Right kidney (tissue), 1 donor: Measurements from ENCODE around the gene ENPP3.

Source experiments
- DNase-seq: peaks from one replicate; pipeline ENCODE4 v3.0.0-alpha.2; 2016

Gene ENPP3

DNA sequence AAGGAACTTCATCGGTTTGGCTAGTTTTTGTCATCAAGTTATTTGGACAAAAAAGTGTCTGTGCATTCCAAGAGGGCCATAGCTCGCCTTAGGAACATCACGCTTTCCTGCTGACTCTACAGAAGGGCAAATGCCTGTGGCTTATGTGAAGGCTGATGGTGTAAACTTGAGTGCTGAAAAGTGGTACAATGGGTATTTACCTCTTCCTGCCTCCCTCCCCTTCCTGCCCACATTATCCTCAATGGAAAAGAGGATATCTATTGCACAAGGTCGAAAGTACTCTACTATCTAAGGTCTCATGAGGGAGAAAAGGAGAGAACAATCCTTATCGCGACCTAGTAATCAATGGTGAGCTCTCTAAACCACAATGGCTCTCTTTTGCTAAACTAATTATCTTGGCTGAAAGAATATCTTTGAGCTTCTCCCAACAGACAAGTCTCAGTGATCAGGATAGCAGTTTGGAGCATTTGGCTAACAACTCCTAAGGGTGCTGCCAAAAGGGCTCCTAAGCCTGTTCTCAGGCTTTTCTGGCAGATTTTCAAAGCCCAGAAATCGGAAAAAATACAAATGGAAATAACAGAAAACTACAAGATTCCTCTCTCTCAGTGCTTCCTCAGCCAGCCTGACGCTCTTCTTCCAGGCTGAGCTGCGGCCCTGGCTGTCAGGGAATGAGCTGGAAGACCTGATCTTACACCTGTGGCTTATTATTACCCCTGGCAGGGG, 128.1 kb downstream of the ENPP3 start:
- DNase-seq: no peak

DNA sequence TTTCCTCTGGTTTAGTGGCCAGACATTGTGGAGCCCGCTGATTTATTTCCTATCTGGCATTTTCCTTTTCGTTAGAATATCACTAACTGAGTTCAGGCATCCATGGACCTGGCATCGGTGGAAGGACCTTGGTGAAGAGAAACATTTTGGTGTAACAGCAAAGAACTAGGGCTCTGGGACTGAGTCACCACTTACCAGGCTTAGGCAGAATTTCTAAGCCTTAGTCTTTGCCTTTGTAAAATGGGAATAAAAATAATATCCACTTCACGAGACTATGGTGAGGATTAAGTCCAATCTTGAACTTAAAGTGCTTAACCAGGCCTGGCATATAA, 128.7 kb downstream of the ENPP3 start:
- DNase-seq: no peak

DNA sequence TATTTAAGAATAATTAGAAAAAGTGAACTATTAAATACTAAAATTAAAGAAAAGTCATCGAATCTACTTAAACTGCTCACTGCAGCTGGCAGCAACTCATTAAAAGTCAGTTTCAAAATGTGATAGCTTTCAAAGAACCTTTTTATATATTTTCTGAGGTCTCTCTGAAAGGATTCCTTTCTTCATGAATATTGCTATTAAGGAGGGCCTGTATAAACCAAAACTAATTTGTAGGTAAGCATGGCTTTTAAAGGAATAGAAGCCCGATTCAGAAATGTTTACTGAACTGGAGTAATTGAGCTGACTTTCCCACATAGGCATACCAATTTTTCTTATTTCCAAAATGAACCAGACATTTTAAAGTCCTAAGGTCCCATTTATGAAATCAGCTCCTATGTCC, 129.5 kb downstream of the ENPP3 start:
- DNase-seq: no peak

DNA sequence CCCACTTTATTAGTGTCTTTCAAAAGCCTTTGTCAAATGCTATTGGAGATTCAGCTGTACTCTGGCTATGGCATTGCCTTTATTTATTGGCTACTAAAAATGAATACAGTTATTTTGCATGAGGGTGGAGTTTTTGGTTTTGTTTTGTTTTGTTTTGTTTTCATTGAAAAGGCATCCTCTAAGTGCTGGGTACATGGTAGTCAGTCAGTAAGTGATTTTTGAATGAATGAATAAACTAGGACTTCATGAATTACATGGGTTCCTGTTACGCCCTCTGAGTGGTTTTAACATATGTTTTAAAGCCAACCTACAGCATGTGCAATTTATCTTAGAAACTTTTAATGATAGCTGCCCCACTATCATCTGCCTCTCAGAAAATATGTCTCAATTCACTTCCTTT, 131.9 kb downstream of the ENPP3 start:
- no peak for DNase-seq

DNA sequence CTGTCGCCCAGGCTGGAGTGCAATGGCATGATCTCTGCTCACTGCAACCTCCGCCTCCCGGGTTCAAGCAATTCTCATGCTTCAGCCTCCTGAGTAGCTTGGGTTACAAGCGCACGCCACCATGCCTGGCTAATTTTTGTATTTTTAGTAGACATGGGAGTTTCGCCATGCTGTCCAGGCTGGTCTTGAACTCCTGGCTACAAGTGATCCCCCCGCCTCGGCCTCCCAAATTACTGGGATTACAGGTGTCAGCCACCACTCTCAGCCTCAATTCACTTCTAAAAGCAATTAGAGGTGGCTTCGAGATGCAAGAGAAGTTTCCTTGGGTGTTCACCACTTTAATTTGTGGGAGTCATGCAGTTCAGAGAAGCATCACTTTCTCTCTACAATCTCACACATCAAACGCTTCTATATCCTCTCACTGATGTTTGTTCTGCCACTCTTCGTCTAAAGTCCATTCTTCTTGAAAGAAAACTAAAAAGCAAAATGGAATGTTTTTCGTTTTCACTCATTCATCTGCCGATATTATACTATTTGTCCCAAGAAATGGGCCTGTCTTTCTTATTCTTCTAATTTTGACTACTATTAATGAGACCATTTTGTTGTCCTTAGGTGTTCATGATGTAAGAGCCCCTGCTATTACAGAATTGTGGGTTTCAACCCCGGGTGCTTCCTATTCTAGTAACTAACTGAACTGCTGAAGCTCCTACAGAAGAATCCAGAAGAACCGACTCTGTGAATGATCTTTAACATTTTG, 132.5 kb downstream of the ENPP3 start:
- DNase-seq: no peak

DNA sequence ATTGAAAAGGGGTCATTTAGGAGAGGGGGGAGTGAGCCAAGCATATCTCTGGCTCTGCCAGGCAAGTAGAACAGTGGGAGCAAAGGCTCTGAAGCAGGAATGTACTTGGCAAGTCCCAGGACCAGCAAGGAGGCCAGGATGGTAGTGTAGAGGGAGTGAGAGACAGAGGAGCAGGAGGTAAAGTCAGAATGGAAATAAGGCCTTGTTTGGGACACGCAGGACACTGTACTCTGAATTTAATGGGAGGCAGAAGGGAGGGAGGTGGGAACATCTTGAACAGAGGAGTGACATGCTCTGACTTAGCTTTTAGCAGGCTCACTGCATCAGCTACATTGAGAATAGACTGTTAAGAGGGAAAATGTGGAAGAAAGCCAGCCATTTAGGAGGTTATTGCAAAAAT, 133.7 kb downstream of the ENPP3 start:
- no peak for DNase-seq

DNA sequence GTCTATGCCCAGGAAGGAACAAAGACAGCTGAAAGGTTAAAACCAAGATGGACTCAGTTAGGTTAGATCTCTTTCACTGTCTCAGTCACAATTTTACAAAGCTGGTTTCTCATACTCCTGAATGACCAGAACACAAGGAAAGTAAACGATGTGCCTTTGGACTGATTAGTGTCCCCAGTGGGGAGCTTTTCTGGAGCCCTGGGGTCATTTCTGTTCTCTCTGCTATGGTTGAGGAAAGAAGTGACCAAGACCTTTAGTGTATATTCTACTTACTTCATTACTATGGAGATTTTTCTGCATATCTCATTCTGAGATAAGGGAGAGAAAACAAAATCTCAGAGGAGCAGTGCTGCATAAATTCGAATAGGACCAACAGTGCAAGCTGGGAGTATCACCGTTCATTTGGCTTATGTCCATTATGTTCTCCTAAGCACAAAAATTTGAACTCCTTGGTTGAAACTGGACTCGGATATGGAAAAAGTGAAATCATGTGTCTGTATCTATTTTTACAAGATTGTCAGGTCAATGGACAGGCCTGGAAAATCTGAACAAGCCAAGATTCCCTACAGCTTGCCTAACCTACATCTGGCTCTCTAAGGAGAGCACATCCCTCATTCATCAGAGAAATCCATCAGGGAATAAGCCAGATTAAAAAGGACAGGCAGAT, 136.3 kb downstream of the ENPP3 start:
- no peak for DNase-seq

DNA sequence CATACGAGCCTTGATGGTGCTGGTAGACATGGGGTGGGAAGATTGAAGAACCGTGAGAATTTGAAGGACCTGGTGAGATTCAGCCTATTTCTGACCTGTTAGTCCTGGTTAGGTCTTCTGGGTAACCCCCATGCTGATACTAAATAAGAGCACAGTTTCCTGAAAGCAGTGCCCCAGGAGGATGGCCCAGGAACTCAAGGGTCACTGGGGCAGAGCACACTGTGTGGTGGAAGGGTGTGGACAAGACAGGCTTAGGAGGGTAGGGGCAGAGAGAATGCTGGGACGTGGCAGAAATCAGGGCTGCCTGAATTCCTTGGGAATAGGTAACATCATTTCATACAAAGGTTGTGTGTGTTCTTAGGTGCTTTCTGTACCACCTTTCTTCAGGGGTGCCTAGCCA, 138.8 kb downstream of the ENPP3 start:
- DNase-seq: no peak

DNA sequence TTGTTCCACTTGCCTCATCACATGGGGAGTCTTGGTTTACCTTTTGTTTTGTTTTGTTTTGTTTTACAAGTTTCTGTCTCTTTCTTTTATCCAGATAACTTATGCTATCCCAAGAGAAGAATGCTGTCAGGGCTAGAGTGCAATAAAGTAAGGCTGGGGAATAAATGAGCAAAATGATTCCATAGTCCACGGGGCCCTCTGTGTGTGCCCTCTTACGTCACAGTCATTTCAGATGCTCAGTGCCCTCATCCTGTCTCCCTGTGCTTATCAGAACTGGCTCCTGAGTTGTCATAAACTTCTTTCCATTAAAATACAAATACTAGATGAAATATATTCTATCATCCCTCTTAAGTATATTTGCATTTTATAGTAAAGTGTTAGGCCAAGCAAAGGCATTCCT, 139.9 kb downstream of the ENPP3 start:
- no peak for DNase-seq

DNA sequence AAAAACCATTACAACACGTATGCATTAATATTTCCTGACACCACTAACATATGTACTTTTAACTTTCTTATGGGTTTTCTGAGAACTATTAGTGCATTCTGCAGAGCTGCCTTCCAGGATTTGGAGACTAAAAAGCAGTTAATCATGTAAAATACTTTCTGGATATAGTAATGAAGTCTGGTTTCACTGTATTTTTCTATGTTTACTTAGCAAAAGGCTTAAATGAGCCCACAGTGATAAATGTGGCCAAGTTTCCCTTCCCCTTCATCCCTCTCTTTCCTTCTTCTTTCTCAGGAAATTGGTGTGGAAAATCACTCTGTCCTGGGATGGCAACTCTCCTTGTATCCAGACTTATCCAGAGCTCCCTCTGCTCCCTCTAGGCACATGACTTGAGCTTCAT, 141.1 kb downstream of the ENPP3 start:
- no peak for DNase-seq

DNA sequence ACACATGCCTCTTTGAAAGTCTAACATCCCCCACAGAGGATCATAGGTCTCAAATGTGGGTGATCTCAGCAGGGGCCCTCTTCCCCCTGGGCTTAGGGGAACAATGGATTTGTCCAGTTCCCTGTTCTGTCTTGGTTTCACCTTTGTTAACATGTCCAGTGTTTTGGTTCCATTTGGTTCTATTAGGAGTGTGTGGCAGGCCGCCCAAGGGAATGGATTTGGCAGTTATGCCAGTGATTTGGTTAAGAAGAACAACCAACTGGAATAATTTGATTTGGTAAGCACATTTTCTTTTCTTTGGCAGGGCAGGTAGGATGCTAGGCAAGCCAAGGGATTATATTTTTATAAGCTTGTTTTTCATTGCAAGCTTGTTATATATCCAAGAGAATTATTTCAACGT, 142.2 kb downstream of the ENPP3 start:
- no peak for DNase-seq

DNA sequence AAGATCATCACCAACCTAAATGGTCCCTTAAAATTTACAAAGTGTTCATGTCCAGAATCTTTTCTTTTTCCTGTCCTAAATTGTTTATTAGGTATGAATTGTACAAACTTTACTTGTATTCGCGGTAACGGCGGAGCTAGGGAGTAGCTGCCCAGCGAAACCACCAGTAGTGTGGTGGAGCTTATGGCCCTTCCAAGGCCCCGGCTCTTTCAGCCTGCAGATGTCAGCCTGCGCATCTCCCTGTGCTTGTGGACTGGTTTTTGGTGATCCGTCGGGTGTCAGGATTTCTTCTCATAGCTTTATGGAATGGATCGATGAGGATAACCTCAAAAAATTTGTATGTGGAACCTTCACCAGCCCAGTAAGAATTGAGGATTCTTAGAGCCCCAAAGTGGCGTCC, 143.5 kb downstream of the ENPP3 start:
- DNase-seq: no peak

DNA sequence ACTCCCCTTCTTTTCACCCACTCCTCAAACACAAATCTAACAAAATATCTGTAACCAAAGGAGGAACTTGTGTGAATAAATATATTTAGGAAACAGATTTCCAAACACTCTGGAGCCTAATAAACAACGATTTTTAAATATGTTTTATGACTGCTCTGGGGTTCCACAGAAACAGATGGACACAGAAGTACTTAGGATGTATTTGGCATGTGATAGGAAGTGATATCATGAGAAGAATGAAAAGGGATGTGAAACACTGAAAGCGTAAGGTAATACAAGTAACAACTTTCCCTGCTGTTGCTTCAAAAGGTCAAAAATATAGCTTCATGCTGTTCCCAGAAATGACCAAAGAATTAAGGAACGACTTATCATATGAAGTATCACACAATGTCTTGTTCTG, 144.6 kb downstream of the ENPP3 start:
- DNase-seq: no peak

DNA sequence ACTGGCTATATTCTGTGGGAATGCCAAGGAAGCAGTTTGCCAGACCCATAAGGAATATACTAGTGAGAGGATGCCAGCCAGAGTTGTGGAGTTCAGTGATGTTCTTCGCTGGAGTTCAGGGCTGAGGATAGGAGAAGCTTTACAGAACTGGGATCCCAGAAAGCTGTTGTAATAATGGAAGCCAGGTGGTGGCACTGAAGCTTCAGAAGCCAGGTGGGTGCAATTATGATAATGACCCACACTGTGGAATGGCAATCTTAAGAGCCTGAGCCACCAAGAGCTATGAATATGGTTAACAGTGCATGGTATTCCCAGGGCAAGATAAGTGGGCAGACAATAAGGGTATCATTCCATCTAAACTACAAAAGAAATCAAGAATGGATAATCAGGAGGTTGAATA, 145.7 kb downstream of the ENPP3 start:
- DNase-seq: no peak

DNA sequence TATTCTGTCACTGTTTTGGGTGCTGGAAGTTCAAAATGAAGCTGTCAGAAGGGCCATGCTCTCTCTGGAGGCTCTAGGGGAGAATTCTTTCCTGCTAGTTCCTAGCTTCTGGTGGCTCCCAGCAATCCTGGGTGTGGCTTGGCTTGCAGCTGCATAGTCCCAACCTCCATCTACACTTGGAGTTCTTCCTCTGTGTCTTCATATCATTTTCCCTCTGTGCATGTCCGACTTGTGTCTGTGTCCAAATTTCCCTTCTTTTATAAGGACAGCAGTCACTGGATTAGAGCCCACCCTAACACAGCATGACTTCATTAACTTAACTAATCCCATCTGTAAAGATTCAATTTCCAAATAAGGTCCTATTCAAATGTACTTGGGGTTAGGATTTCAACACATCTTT, 147.5 kb downstream of the ENPP3 start:
- no peak for DNase-seq

DNA sequence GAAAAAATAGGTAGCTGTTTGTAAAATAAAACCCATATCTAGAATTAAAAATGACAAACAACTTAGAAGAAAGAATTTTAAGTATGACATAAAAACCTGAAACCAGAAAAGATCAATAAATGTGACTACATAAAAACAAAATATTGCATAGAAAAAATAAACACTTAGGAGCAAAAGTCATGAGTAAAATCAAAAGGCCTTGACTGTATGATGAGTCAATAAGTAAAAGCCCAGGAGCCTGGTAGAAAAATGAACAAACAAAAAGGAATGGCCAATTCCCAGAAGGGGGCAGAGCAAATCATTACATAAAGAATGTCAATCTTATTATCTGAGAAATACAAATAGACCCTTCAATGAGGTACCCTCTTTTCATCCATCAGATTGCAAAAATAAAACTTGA, 150.0 kb downstream of the ENPP3 start:
- DNase-seq: no peak

DNA sequence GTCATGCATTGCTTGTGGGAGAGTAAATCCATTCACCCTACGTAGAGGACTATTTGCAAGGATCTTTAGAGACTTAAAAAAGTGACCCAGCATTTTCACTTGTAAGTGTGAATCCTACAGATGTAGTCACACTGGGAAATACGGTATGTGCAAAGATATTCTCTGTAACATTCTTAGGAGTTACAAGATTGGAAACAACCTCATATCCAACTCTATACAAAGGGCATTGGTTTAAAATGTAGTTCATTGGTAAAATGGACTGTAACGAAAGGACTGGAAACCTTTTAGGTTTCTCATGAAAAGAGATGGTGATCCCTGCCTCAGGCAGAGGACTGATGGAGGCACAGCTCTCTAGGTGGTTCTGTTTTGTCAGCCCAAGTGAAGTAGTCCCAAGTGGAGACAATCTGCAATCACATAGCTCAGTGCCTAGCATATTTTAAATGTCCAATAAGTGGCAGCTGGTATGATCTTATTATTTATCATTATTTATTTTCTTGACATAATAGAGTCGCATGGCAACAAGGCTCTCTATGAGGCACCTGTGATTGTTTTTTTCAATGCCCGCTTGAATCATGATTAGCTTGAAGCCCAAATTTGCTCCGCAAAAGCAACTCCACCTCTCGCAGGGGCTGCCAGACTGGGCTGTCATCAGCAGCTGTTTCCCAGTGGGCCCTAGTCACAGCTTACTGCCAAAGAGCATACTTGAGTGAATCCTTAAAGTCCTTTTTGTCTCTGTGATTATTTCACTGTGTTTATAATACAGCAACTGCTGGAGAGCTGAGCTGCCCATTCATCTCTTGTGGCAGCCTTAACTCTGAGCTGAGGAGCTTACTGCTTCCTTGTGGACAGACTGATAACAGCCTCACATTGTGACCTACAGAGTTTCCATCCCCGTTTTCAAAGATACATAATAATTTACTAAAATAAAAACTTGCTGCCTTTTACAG, 150.9 kb downstream of the ENPP3 start:
- DNase-seq: no peak

DNA sequence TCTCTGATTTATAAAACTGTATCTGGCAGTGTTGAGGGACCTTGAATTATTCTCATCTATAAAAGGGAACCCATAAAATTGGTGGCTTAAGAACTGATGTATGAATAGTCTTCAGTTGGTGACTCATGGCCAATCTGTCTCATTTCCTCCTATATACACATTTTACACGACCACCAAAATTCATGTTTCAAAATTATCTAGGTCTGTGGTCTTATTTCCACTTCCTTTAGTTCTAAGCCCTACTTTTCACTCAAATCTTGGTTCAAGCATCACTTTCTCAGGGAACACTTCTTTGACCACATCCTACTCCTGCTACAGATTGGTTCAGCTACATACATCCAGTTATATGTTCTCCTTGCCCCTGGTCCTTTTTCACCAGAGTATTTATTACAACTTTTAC, 152.1 kb downstream of the ENPP3 start:
- no peak for DNase-seq

DNA sequence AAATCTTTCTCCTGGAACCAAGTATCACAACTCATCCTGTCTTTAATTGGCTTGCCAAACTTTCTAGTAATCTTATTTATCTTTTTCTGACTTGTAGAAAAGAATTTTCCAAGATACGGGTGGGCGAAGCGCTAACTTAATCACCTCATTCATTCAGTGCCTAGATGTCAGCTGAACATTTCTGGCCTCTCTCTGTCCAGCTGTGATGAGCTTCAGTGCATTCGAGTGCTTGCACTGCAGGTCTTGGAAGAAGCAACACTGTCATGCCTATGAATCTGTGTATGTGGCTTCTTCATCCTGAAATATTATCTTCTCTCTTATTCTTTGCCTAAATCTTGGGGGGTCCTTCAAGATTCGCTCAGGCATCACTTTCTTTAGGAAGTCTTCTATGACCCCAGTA, 154.4 kb downstream of the ENPP3 start:
- no peak for DNase-seq

DNA sequence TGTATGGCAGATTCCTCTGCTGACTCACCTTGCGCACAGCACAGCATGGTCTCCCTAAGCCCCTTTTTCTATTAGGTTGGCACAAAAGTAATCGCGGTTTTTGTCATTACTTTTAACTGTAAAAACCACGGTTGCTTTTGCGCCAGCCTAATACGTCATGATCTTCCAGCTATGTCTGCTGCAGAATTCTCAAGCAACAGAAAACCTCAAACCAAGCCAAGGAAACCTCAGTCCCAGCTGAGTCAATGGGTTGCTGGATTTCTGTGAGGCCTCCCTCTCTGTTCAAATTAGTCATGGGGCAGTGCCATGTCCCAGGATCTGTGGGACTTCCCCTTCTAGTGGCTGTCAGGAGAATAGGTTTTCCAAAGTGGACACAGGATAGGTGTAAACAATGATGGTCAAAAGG, 155.0 kb downstream of the ENPP3 start:
- no peak for DNase-seq

DNA sequence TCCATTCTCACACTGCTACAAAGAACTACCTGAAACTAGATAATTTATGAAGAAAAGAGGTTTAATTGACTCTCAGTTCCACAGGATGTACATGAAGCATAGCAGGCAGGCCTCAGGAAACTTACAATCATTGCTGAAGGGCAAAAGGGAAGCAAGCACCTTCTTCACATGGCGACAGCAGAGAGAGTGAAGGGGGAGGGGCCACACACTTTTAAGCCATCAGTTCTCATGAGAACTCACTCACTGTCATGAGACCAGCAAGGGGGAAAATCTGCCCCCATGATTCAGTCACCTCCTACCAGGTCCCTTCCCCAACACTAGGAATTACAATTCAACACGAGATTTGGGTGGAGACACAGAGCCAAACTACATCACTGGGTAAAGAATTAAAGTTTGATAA, 158.3 kb downstream of the ENPP3 start:
- DNase-seq: no peak
